ENCODE data around the gene MIGA2.
"Not testable (repeated sequence)": the region's sequence is repeated elsewhere in the genome, so short reads cannot be mapped to it uniquely, and the experiment has no call there.

Gene MIGA2

DNA sequence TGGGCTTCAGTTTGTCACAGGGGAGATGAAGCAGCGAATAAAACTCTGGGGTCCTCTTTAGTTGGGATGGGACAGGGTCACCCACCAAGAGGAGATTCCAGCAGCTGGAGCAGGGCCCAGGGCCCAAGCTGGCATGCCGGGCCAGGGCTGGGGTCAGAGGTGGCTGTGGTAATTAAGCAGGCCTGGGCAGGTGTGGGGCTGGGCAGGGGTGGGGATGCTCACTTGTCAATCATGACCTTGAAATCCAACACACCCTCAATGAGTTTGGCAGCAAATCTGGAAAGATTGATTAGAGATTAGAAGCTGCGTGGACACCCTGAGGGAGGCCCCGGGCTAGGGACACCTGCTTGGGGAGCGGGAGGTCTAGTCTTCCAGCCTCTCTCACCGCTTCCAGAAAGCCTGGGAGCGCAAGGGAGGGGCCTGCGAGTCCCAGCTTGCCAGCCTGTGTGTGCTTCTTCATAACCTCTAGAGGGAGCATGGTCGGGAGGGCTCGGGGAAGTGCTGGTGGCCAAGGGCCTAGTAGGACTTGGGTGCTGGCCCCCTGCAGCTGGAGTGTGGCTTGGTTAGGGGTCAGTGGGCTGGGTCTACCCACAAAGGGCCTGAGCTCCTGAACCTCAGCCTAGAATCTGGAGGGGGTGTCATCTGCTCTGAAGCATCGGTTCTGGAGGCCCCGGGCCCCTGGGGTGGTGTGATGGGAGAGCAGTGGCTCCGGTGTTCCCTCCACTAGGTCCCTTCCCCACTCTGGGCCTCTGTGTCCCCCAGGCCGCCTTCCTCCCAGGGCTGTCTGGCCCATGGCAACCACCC, 66.6 kb downstream of the MIGA2 start:
- peak; percentile 60 to 84 for DNase-seq

- DNase-seq, result no peak
These were observed 67.2 kb downstream of the MIGA2 start for GRCh38 chr9:129103595-129103965.

- no peak for DNase-seq
These were observed 67.6 kb downstream of the MIGA2 start for GRCh38 chr9:129104051-129104450.

- DNase-seq, result no peak
These were observed 69.7 kb downstream of the MIGA2 start for GRCh38 chr9:129105857-129106694.

- no peak for DNase-seq
These were observed 71.2 kb downstream of the MIGA2 start for GRCh38 chr9:129107651-129108050.

DNA sequence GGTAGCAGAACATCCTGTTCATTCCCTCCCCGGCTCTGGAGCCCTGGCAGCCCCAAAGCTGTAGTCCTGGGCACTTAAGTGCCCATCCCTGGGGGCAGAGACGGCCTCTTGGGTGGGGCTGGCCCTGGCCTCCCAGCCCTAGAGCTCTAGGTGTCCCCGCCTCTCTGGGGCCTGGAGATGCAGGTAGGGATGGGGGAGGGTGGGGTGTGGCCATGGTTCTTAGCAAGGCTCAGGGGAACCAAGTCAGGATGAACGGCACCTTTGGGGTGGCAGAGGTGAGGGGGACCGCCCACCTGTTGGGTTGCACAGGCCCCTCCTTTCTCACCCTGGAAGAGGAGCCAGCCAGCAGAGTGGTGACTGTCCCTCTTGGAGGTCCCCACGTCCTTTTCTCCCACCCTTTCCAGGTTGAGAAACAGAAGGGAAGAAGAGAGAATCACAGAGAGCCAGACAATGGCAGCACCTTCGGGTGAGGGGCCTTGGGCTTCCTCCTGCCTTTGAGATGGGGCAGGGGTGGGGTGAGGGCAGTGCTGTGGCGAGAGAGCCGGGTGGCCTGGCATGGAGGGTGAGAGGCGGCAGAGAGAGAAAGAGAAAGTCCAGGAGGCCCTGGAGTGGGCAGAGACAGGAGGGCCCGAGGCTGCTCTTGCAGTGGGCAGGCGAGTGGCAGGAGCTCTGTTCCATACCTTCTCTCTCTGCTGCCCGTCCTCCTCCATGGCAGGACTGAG, 71.8 kb downstream of the MIGA2 start:
- DNase-seq, result no peak

DNA sequence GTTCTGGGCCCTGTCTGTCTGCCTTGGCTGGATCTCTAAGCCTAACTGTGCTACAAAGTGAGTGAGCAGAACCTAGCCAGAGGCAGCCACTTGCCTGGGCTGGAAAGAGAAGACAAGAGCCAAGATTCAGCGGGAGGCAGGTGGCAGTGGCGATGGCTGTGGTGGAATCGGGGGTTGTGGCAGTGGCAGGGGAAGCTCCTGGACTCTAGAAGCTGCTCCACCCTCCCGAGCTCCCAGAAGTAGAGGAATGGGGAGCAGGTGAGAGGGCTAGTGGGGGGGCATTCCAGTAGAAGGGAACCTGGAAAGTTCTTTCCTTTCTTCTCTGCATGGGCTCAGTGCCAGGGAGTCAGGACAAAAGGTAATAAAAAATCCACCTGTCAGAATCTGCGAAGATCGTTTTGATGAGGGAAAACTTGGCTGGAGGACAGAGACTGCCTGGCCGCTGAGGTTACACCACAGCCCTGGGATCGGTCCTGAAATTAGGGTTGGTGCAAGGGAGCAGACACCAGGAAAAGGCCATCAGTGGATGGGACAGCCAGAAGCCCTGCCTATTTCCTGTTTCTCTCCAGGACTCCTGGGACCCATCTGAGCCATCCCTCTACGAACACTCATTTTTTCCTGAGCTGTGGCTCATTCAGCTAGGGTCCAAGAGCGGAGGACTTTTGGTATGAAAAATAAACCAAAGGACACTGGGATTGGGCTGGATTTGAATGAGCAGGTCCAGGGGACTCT, 72.5 kb downstream of the MIGA2 start:
- no peak for DNase-seq

GRCh38 chr9:129109537-129109903, 73.1 kb downstream of the MIGA2 start:
- peak; percentile 33 to 44 for DNase-seq

DNA sequence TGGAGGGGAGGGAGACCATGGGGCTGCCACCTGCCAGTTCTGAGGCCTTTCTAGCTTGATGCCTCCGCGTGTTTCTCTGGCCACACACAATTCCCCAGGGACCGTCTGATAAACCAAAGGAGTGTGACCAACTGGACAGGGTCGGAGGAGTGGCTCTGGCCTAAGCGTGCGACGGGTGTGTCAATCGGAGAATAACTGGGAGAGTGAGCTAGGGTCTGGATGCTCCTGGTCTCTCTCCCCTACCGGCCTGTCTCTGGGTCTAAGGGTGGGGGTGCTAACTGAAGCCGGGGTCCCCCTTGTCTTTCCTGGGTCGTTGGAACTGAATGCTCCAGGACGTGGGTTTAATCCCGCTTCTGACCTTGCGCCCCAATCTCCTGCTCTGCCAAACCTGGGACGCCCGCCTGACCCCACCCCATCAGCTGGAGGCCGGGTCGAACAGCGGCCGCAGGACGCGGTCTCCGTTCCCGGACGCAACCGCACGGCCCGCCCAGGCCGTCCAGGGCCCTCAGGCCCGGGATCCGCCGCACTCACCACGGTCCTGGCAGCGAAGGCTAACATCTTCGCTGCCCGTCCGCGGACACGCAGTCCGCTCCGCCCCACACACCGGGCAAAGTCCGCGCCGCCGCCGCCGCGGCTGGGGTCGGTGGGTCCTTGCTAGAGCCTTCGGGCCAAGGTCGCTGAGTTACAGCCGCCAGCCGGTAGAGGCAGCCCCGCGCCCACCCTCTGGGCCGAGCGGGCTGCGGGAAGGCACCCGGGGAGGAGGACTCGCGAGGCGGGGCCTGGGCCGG, 73.7 kb downstream of the MIGA2 start:
- no peak for DNase-seq

DNA sequence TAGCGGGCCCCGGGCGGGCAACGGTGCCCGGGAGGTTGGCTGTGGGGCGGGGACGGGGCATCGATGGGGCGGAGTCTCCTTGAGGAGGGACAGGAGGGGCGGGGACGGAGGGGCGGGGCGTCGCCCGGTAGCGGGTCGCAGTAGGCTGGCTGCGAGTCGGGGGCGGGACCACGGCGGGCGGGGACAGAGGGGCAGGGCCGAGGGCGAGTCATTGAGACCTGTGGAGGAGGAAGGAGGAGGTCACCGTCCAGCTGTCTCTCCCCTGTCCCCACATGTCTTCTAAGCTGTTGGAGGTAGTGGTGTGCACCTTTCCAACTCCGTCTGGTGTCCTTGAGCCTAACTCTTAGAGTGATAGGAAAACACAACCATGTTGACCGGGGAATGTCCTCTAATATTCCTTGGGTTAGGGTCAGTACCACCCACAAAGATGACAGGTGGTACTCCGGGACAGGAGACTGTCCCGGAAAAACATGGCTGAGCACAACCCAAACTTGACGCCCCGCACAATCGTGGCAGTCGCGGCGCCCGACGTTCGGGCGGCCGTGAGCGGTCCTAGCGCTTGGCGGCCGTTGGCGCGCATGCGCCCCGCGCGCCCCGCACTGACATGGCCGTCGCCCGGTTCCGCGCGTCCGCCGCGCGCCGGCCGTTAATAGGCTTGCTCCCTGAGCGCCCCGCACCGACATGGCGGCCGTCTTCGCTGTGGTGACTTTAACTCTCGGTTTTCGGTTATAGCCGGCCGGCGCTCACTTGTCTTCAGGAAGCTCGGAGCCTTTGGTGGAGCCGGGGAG, 74.5 kb downstream of the MIGA2 start, which contains the start of the genes CRAT and PTPA:
CRAT (minus strand) TSS at position 54 of the 788 bp plus-strand sequence. CDS start 284 bp downstream, outside the sequence.
PTPA (plus strand) TSS at position 676 of the 788 bp plus-strand sequence. CDS start 186 bp downstream, outside the sequence.
- peak; percentile 79 to 85 for DNase-seq

DNA sequence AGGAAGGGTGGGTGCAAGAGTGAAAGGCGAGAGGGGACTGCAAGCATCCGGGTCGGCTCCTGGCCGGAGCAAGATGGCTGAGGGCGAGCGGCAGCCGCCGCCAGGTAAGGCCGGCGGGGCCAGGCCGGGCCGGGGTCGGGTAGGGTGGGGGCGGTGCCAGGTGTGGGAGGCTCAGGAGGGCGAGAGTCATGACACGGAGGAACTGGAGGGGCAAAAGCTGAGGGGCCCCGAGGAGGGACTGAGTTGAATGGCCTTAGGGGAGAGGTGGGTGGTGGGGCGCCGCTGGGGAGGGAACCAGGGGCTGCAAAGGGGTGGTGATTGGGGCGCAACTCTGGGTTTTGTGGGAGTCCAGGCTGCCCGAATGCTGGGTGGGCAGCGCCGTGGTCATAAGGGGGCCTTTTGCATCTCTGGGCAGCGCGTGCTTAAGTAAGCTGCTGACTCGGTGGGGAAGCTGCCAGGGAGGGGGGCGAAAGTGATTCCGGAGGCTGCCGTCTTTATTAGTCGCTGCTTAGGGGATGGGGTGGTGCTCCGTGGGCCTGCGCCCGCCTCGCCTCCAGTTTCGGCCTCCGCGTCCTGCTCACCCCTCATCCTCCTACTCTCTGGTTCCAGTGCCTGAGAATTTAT, 75.2 kb downstream of the MIGA2 start:
- peak; percentile 35 to 42 for DNase-seq

DNA sequence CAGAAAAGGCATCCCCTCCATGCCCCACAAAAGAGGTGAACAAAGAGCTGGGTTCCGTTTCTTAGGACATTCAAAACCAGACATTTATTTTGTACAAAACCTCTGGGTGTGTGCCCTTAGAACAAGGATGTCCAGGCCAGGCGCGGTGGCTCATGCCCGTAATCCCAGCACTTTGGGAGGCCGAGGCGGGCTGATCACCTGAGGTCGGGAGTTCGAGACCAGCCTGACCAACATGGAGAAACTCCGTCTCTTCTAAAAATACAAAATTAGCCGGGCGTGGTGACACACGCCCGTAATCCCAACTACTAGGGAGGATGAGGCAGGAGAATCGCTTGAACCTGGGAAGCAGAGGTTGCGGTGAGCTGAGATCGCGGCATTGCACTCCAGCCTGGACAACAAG, 76.1 kb downstream of the MIGA2 start:
- DNase-seq, result not testable (repeated sequence)

DNA sequence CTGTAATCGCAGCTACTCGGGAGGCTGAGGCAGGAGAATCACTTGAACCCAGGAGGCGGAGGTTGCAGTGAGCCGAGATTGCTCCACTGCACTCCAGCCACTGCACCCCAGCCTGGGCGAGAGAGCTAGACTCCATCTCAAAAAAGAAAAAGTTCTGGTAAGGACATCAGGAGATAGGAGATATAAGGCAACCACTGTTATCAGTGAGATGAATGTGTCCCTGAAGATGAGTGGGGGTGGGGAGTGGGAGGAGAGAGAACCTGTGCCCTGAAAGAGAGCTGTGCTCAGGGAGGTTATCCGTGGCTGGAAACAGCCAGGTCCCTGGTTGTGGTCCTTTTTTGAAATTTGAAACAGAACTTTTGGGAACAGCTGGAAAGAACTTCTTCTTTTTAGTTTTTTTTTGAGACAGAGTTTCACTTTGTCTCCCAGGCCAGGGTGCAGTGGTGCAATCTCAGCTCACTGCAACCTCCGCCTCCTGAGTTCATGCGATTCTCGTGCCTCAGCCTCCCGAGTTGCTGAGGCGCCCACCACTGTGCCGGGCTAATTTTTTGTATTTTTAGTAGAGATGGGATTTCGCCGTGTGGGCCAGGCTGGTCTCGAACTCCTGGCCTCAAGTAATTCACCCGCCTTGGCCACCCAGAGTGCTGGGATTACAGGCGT, 77.3 kb downstream of the MIGA2 start:
- DNase-seq, result peak; percentile 17 to 21

- DNase-seq, result no peak
These were observed 82.4 kb downstream of the MIGA2 start for GRCh38 chr9:129118799-129119198.

GRCh38 chr9:129121483-129121882, 85.1 kb downstream of the MIGA2 start:
- no peak for DNase-seq
